ENCODE data around the gene RPF1.
"Not testable (repeated sequence)": the region's sequence is repeated elsewhere in the genome, so short reads cannot be mapped to it uniquely, and the experiment has no call there.

Gene RPF1, protein sequence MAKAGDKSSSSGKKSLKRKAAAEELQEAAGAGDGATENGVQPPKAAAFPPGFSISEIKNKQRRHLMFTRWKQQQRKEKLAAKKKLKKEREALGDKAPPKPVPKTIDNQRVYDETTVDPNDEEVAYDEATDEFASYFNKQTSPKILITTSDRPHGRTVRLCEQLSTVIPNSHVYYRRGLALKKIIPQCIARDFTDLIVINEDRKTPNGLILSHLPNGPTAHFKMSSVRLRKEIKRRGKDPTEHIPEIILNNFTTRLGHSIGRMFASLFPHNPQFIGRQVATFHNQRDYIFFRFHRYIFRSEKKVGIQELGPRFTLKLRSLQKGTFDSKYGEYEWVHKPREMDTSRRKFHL

DNA sequence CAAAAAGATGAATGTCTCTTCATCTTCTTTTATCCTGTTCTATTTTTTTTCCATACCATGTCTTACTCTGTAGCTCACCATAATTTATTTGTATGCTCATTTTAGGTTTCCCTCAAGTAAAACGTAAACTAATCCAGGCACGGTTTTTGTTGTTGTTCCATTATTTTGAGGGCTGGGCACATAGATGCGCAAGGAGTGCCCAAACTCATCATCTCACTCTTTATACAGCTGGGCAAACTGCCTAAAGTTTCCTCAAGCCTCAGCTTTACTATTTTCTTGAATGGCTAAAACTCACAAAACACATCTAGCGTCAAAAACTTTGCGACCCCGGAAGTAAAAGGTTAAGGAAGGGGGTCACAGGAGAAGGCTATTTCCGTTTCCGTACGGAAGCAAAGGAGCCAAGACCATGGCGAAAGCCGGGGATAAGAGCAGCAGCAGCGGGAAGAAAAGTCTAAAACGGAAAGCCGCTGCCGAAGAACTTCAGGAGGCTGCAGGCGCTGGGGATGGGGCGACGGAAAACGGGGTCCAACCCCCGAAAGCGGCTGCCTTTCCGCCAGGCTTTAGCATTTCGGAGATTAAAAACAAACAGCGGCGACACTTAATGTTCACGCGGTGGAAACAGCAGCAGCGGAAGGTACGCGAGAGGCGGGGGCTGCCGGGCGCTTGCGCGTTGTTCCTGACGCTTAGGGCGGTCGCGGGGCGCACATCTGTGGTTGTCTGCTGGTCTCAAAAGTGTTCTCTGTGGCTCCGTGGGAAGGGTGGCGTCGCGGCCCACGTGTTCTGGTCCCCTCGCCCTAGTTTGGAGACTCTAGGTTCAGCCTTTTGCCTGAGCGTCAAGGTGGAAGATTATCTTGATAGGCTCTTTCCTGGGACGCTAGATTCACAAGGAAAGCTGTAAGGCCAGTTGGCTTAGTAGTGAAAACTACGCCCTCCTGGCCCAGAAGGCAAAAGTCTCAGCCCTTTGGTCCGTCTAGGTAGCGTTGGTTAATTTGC lies at the start of gene RPF1:
Gene RPF1 (plus strand): TSS at position 391 of the 993 bp plus-strand sequence. CDS start 16 bp downstream, at position 407.
- peak; percentile 77 for DNase-seq (ENCODE audit: low read depth)

DNA sequence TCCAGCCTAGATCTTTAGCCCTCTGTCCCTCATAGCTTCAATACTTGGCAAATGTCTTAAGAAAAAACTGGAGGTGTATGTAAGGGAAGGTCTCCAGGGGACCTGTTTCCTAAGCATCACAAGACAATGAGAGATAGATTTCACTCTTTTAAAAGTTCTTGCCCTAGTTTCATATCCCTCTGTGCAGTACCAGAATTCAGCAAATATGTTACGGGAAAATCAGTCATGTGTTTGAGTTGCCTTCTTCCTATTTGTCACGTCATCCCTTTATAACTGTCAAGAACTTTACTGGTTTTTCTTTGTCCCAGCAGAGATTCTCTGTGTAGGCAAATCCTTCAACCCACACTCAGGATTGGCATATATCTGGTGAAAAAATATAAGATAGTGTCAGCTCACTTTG lies 48.5 kb upstream of the RPF1 start:
- no peak for DNase-seq (ENCODE audit: low read depth)

DNA sequence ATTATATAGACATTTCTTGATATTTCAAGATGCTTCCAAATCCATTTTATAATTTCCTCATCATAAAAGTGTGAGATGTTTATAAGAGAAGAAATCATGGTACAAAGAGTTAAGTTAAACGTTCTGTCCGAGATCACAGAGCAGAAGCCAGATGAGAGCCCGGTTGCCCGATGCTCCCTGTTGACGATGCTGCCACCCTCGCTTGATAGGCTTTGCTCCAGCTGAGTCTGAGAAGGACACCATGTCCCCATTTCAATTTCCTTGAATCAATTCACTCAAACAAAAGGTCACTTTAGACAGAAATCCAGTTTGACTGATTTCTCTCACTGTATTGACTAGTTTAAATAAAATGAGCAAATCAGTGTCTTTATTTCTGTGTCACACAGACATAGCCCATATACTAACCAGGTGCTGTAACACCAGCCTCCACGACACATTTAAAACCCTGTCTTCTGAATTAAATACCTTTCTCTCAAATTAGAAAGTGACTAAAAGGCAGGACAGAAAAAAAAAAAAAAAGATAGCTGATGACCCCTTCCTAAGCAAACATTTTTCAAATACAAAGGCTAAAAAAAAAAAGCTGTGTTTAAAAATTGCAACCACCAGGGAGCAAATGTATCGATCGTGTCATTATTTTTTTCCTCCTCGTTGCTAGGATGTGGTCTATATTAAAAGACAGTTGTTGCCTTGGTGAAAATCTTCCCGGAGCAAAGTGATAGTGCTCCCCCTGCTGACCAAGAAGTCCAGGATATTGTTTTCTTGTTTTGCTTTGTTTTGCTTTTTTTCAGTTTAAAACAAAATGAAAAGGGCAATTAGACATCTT lies 45.6 kb upstream of the RPF1 start:
- DNase-seq (ENCODE audit: low read depth) = peak; percentile 57

DNA sequence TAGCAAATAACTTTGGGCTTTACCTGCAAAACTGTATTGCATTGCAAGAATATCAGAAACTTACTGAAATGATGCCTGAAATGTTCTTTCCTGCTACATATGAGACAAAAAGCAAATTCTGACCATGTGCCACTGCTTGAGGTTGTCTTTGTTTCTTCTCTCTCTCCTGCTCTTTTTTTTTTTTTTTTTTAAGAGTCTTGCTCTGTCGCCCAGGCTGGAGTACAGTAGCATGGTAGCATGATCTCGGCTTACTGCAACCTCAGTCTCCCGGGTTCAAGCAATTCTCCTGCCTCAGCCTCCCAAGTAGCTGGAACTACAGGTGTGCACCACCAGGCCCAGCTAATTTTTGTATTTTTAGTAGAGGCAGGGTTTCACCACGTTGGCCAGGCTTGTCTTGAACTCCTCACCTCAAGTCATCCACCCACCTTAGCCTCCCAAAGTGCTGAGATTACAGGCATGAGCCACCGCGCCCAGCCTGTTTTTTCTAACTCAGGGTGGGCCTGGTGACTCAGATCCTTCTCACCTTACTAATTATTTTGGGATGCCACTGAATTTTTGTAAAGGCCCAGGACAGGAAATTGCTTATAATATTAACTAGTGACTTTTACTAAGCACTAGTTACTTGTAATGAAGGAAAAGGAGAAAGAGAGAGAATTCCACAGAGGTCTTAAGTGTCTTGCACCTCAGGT lies 44.8 kb upstream of the RPF1 start:
- DNase-seq (ENCODE audit: low read depth) = no peak

DNA sequence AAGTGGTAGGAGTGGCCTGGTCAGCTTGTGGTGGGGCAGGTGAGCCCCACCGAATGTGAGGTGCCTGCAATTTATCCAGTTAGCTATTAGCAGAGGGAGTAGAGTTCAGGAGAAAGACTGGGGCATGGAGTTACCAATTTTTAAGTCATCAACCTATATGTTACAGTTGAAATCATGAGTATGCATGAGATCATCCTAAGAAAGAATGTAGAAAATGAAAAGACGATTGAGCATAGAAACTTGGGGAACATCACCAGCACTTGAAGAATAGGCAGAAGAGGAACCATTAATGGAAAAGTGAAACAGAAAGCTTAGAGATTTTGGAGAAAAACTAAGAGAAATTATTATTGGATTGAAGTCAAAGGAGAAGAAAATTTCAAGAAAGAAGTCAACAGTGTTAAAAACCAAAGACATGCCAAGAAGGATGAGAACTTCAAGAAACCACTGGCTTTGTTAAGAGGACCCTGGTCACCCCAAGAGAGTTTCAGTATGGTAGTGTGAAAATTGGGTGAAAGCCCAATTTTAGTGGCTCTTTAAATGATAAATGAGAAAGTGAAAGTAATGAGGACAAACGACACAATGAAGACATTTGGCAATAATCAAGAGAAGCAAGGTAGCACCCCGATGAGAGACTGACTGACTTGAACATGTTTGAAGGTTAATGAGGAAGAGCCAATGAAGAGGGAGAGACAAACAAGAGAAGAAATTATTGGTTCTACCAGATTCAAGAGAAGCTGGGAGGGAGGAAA lies 44.1 kb upstream of the RPF1 start:
- DNase-seq (ENCODE audit: low read depth) = no peak

DNA sequence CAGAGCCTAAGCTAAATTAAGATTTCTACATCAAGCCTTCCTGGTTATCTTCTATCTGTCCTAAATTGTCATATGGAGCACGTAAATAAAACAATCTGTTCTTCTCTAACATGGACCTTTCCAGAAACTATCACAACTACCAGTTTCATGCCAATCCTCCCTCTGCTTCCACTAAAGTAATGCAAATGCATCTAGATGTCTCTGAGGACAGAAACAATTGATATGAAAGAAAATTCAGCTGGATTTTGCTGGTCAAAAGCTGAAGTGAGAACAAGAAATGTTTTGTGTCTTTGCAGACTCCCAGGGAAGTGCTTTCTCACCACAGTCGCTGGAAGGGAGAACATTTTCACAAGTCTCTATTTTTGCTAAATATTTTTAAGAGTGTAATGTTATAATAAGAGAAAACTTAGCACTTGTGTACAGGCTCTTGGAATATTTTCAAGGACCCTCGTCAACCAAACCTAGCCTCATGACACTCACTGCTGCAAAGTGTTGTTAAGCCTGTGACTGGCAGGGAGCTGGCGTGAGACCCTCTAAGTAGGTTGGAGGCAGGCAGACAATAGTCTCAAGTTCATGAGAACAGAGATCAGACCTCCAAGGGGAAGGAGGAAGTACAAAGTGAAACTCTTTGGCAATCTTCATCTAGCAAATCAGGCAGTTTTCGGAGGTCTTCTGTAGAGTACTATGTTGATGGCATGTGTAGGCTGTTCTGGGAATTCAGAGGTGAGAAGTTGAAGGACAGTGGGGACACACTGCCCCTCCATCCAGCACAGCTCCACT lies 42.0 kb upstream of the RPF1 start:
- no peak for DNase-seq (ENCODE audit: low read depth)

DNA sequence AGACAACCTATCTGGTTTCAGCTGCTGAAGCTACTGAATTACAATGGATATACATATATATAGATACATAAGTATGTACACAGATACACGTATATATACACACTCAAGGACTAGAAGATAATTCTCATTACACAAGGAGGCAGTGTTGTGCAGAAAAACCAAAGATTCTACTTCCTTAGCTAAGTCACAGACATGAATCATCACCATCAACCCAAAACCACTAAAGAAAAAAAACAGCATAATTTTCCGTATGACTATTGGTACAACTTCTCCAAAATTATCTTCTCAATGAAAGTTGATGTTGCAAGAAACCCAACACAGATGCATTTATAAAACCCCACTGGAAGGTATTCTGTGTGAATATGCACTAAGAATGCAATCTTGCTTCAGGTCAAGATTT lies 36.8 kb upstream of the RPF1 start:
- DNase-seq (ENCODE audit: low read depth) = peak; percentile 73

DNA sequence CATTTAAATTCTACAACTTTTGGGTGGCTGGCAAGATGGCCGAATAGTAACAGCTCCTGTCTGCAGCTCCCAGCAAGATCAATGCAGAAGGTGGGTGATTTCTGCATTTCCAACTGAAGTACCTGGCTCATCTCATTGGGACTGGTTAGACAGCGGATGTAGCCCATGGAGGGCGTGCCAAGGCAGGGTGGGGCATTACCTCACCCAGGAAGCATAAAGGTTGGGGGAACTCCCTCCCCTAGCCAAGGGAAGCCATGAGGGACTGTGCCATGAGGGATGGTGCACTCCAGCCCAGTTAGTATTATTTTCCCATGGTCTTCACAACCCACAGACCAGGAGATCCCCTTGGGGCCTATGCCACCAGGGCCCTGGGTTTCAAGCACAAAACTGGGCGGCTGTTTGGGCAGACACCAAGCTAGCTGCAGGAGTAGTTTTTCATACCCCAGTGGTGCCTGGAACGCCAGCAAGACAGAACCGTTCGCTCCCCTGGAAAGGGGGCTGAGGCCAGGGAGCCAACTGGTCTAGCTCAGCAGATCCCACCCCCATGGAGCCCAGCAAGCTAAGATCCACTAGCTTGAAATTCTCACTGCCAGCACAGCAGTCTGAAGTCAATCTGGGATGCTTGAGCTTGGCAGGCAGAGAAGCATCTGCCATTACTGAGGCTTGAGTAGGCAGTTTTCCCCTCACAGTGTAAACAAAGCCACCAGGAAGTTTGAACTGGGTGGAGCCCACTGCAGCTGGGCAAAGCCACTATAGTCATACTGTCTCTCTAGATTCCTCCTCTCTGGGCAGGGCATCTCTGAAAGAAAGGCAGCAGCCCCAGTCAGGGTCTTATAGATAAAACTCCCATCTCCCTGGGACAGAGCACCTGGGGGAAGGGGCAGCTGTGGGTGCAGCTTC lies 36.1 kb upstream of the RPF1 start:
- DNase-seq (ENCODE audit: low read depth) = not testable (repeated sequence)

DNA sequence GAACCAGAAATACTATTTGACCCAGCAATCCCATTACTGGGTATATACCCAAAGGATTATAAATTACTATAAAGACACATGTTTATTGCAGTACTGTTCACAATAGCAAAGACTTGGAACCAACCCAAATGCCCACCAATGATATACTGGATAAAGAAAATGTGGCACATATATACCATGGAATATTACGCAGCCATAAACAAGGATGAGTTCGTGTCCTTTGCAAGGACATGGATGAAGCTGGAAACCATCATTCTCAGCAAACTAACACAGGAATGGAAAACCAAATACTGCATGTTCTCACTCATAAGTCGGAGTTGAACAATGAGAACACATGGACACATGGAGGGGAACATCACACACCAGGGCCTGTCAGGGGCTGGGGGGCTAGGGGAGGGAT lies 30.4 kb upstream of the RPF1 start:
- DNase-seq (ENCODE audit: low read depth) = not testable (repeated sequence)

DNA sequence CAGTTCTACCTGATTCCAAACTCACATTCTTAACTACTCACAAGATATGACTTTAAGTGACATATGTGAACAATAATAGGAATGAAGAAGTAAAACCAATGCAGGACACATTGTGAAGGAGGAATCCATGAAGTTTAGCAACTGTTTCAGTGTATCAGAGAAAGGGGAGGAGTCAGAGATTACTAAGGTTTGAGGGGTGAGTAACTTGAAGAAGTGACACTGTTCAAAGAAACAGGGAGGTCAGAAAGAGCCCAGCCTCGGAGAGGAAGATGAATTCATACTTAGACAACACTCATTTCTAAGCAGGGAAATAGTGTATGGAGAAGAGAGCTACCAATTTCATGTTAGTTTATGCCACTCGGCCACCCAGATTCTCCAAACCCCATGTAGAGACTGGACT lies 28.2 kb upstream of the RPF1 start:
- no peak for DNase-seq (ENCODE audit: low read depth)

DNA sequence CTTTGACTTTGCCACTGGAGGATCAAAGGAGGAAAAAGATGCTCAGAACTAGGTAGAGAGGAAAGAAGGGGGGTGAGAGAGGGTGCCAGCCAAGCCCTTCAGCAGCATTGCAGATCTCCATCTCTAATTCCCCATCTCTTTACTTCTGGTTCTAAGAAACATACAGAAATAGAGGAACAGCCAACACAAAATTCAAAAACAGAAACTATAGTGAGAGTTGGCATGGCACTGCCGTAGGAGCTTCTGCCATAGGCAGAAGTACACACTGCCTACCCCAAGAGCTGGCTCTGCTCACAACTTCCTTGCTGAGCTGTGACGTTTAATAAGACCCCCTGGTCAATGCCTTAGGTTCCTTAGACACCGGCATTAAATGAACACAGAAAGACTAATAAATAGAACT lies 26.6 kb upstream of the RPF1 start:
- no peak for DNase-seq (ENCODE audit: low read depth)

DNA sequence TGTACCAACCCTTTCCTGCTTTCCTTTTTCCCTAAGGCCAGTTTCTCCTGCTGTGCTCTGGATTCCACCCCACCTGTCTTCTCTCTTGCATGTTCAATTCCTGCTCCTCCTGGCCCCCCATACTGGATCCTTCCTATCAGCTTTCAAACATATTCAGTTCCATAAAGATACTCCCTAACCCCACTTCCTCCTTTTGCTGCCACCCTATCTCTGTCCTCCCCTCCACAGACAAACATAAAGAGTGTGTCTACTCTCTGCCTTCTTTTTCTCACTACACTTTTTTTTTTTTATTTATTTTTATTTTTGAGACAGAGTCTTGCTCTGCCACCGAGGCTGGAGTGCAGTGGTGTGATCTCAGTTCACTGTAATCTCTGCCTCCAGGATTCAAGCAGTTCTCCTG lies 16.9 kb upstream of the RPF1 start:
- DNase-seq (ENCODE audit: low read depth) = no peak

DNA sequence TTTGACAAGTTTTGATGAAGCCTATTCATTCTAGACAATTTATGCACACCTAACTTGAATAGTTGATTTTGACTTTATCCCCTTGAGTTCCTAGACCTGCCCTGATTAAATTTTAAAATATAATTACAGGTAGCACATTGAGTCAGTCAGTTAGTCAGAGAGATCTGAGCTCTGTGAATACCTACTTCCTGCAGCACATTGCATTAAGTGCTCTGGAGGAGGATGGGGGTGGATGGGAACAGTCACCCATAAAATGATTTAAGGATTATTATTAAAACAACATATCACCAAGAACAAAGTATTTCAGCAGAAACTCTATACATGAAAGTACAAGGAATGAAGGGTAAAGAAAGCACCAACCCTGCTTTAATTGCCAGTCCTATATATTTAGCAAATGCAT lies 11.8 kb upstream of the RPF1 start:
- no peak for DNase-seq (ENCODE audit: low read depth)

DNA sequence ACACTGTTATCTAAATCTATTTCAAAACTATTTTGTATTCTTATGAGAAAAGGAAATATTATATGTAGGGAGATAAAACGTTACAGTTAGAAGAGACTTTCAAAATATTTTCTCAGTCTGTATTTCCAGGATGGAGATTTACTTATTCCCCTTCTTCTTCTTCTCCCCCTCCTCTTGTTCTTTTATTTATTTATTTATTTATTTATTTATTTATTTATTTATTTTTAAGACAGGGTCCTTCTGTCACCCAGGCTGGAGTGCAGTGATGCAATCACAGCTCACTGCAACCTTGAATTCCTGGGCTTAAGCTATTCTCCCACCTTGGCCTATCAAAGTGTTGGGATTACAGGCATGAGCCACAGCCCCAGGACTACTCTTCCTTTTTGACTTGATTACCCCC lies 2.8 kb upstream of the RPF1 start:
- no peak for DNase-seq (ENCODE audit: low read depth)

DNA sequence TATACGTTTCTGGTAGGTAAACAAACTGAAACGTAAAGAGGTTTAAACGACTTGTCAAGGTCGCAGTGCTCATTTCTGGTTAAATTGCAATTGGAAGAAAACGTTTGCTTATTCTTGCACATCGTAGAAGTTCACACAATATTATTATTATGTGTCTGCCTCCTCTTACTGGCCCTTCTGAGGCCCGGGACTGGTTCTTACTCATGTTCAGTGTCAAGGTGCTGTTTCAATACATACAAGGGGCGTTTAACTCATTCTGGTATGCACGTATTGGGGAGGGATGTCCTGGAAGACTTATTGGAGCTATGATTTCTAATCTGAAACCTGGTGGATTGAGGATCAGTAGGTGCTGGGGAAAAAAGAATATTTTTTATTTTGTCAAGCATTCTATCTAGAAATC lies 932 bp downstream of the RPF1 start:
- DNase-seq (ENCODE audit: low read depth) = no peak

DNA sequence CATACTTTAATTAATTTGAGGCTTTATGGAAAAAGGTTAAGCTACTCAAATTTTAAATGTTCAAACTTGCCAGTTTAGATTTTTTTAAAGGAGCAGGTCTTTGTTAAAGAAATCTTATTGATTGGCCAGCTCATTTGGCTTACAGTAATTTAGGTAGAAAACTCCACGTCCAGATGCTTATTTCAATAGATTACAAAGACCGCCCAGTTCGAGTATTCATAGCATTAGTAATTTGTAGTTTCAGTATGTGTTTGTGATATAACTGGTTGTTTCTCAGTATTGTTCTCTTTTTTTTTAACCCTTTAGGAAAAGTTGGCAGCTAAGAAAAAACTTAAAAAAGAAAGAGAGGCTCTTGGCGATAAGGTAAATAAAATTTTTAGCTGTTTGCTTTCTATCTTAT lies 1.6 kb downstream of the RPF1 start:
- no peak for DNase-seq (ENCODE audit: low read depth)

DNA sequence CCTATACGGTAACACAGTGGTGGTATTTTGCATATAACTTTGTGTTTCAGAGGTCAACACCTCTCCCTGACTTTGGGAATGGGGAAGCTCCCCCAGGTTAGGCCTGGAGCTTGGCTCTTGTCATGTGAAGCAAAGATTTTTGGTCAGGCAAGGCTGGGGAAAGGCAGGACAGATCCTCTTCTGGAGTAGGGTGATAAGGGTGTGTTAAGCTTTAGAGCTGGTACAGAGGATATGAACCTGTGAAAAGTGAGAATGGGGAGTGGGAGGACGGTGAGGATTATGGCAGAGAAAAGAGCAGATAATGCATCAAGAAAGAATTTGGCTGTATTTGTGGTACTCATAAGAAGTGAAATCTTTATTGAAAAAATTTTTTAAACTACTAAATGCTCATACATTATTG lies 2.3 kb downstream of the RPF1 start:
- no peak for DNase-seq (ENCODE audit: low read depth)

DNA sequence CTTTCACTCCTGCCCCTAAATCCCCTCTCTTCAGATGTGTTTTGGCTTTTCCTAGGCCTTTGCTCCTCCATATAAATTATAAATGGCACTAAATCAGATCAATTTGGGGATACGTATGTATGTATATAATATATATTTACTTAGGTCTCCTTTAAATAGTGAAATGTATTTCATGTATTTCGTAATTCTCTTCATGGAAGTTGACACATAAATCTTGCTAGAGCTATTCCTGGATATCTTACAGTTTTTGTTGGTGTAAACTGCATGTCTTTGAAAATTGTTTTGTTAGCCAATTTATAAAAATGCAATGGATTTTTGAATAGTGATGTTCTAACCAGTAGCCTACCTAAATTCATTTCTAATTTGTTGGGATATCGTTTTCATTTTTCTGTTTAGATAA lies 9.0 kb downstream of the RPF1 start:
- DNase-seq (ENCODE audit: low read depth) = no peak

DNA sequence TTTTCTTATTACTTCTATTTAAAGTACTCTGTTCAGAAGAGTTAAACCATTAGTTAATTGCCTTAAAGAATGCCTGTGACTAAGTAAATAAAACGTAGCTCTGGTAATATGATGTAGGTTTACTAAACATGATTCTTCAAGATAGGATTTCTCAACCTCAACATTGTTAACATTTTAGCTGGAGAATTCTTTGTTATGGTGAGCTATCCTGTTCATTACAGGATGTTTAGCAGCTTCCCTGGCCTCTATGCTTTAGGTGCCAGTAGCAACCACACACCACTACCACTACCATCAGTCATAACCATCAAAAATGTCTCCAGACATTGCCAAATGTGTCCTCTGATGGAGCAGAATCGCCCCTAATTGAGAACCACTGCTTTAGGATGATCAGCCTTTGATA lies 10.7 kb downstream of the RPF1 start:
- DNase-seq (ENCODE audit: low read depth) = no peak
